OCI-LY7 (cell line): ENCODE data around the gene BICD1.

ENCODE experiments used
- CTCF ChIP-seq: fragments of 200-600 bp; sonication (generic); conservative IDR thresholded peaks from 2 replicates; pipeline ENCODE4 v1.5.1; 2014; ENCODE audit warnings: mild to moderate bottlenecking, antibody characterized with exemption, low read length, moderate library complexity, mixed read lengths
- EZH2phosphoT487 ChIP-seq: fragments of 200-600 bp; sonication (generic); IDR thresholded peaks from 2 replicates; pipeline ENCODE4 v1.6.1; 2018; ENCODE audit warnings: low read depth, borderline replicate concordance, mild to moderate bottlenecking, mixed run types, antibody characterized with exemption, low read length, moderate library complexity, mixed read lengths

DNA sequence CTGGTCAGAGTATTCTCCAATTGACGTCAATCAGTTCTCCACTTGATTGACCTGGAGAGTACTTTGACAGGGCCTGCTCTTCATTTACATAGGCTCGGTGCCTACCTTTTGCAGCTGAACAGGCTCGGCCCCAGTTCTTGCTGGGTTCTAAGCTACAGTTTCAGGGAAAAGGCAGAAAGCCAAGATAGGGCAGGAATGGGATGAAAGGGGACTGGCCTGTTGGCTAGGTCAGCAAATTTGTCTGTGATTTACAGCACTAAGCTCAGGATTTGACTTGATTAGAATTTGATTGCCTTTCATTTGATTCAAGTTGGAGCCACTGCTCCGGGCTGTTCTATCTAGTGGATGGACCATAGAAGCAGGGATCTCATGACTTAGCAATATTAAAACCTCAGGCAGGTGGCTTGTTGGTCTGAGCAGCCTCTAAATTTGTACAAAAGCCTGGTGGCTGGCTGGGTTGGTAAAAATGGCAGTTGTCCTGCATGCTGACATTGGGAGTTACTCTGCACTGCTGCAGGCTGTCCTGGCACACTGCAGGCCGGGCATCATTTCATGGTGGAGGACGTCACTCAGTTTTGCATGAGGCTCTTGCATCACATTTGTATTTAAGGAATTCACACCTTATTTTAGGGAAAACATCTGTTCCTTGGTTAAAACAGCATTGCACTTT is 71.8 kb downstream of the BICD1 start:
- TF ChIP-seq CTCF (no peak), EZH2phosphoT487 (no peak)
